Measurements from ENCODE around the gene PPA1.
A peak's percentile ranks its signal among the peaks of the same experiment; 100 is the strongest.
"Not testable (repeated sequence)": the region's sequence is repeated elsewhere in the genome, so short reads cannot be mapped to it uniquely, and the experiment has no call there.

Gene PPA1

DNA sequence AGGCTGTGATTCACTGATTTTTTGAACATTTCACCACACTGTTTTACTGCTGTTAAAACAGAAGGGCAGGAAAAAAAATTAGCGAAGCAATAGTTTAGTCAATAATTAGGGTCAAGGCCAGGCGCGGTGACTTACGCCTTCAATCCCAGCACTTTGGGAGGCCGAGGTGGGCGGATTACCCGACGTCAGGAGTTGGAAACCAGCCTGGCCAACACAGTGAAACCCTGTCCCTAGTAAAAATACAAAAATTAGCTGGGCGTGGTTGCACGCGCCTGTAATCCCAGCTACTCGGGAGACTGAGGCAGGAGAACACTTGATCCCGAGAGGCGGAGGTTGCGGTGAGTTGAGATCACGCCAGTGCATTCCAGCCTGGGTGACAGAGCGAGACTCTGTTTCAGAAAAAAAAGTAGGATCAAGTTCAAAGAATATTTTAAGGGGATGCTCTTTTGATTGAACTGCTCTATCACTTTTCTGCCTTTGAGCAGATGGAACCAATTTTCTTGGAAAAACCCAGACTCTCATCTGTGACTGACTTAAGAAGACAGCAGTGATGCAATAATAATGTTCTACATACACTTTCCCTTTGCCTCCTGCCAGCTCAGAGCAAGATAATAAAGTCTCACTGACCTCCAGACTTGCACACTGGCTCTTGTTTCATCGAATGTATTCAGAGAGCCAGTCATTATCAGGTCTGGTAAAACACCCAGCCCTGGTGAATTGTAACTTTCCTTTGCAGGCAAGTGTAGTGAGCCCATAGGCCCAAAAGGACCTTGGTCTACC lies 1.6 kb upstream of the PPA1 start:
- FAIRE-seq = no peak
- TF ChIP-seq POLR2A (IDR thresholded peaks at IDR 0.05; ENCODE audit: low read depth, low read length) = no peak
- DNase-seq (ENCODE audit: insufficient read length, low spot score) = no peak

DNA sequence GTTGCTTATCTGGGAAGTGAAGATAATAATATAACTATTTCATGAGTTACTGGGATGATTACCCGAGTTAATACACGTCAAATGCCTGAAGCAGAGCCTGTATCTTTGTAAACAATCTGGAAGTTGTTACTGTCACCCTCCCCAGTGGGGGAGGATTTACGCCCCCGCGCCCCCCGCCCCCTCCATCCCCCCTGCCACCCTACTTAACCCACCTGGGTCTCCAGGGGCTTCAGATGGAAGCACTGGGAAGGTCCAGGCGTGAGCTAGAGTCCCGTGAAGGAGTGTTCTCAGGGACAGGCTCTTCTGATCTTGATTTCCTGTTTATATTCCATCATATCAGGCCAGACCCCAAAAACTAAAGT lies 691 bp upstream of the PPA1 start:
- DNase-seq (ENCODE audit: insufficient read length, low spot score) = no peak
- TF ChIP-seq POLR2A (IDR thresholded peaks at IDR 0.05; ENCODE audit: low read depth, low read length) = no peak
- FAIRE-seq = no peak

DNA sequence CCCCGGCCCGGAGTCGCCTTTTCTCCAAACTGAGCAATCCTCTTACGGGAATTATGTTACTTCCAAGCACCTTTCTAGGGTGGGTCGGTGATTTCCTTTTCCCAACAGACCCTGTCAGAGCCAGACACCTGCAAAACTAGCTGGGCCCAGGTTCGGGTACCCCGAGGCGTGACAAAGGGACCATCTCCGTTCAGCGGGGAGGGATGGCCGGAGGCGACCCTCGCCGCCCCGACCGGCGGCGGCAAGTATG lies 445 bp downstream of the PPA1 start:
- DNase-seq (ENCODE audit: insufficient read length, low spot score) (no peak), FAIRE-seq (no peak)
- no peak for TF ChIP-seq POLR2A (IDR thresholded peaks at IDR 0.05; ENCODE audit: low read depth, low read length)

DNA sequence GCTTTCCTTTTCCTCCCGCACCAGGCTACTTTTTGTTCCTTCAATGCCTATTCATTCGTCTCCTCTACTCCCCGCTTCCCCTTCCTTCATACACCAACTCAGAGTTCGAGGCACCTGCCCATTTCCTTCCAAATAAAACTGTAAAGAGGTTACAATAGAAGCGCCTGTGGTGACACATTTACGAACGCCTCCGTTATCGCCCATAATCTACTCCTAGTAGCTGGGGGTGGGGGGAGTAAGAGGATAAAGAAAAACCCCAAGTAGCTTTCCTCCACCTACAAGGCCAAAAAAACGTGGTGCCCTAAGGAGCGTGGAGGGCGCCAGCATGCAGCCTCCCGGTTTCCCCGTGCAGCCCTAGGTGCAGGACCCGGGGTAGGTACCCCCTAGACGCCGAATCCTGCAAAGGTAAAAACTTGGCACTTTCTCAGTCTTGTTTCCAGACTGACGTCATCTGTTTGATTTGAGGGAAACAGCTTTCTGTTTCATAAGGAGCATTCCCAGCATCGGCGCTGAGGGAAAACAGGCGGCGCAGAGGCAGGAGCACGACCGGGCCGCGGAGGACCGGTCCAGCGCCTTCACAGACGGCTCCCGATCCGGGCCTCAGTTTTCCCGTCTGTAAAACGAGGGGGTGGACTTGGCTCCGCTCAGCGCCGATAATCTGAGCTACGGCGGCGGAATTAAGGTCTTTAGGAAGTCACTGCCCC lies 922 bp downstream of the PPA1 start:
- DNase-seq (ENCODE audit: insufficient read length, low spot score) (peak; percentile 54), FAIRE-seq (peak; percentile 92)
- 0 out of 2 replicates have a peak, but pooled peaks have one; percentile 33 for TF ChIP-seq POLR2A (IDR thresholded peaks at IDR 0.05; ENCODE audit: low read depth, low read length)

DNA sequence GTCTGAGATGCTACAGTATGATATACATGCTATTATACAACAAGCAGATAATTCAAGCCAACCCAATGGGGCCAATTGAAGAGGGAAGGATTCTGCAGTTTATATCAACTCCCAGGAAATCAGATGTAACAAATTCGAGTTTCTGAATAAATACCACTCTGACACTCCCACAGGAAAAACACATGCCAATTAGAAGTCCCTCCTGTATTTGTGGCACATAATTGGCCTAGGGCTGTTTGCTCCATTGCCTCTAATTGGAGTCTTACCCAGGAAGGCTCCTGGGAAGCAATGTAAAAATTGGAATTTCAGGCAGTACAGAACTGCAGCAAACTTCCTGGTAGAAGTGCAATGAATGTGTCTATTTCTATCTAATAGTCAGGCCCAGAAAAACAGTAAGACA lies 4.7 kb downstream of the PPA1 start:
- TF ChIP-seq POLR2A (IDR thresholded peaks at IDR 0.05; ENCODE audit: low read depth, low read length) = no peak
- FAIRE-seq = peak; percentile 58
- DNase-seq (ENCODE audit: insufficient read length, low spot score) = no peak

DNA sequence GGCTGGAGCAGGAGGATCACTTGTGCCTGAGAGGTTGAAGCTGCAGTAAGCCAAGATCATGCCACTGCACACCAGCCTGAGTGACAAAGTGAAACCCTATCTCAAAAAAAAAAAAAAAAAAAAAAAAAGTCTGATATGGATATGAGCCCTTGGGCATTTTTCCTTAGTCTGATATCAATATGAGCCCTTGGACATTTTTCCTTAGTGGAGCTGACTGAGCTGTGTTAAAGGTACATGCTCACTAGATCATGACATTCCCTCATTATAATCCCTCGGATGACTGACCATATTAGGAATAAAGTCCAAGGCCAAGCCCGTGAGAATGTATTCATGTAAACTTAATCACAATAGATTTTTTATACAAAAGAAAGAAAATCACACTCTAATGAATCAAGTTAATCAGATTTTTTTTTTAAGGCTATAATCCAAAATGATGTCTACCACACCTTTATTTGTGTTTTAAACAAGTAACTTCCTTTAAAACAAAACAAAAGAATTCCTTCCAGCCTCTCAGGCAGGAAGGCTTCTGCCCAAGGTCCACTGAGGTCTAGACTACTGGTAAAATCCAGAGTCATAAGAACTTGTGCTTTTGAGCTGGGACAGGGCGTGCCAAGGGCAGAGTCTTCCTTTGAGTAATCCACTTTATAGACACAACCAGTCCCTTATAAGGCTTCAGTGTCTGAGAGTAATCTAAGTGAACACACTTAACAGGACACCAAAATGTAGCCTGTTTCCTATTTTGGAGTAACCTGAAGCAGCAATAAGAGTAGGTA lies 5.5 kb downstream of the PPA1 start:
- DNase-seq (ENCODE audit: insufficient read length, low spot score) (no peak), FAIRE-seq (peak; percentile 33)
- no peak for TF ChIP-seq POLR2A (IDR thresholded peaks at IDR 0.05; ENCODE audit: low read depth, low read length)

DNA sequence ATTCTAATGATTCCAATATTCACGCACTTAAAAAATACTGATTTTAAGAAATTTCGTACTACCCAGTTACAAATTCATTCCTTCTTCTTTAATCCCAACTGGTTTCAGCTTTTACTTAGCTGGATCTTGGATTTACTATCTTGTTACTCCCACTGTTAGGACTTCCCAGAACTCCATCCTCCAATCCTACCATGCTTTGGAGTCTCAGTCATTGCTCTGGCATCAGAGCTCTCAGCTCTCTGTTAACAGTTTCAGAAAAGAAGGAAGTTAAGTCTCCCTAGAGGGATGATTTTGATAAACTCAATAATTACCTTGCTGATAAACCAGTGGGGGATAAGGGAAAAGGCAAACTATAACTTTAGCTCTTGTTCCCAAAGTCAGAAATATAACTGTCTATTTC lies 9.5 kb downstream of the PPA1 start:
- DNase-seq (ENCODE audit: insufficient read length, low spot score) = no peak
- FAIRE-seq = peak; percentile 45

DNA sequence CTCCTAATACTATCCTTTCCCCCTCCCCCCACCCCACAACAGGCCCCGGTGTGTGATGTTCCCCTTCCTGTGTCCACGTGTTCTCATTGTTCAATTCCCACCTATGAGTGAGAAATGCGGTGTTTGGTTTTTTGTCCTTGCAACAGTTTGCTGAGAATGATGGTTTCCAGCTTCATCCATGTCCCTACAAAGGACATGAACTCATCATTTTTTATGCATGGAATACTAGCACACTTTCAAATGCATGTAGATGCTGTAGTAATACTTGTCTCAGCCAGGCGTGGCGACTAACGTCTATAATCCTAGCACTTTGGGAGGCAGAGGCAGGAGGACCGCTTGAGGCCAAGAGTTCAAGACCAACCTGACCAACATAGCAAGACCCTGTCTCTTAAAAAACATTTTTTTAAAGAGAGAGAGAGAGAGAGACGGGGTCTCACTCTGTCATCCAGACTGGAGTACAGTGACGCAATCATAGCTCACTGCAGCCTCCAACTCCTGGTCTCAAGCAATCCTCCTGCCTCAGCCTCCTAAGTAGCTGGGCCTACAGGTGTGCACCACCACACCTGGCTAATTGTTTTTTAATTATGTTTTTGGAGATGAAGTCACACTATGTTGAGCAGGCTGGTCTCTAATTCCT lies 10.3 kb downstream of the PPA1 start:
- peak; percentile 55 for FAIRE-seq
- not testable (repeated sequence) for DNase-seq (ENCODE audit: insufficient read length, low spot score)

More for the DNA sequence above, 9.5 kb downstream of the PPA1 start:
- no peak for TF ChIP-seq POLR2A (IDR thresholded peaks at IDR 0.05; ENCODE audit: low read depth, low read length)

DNA sequence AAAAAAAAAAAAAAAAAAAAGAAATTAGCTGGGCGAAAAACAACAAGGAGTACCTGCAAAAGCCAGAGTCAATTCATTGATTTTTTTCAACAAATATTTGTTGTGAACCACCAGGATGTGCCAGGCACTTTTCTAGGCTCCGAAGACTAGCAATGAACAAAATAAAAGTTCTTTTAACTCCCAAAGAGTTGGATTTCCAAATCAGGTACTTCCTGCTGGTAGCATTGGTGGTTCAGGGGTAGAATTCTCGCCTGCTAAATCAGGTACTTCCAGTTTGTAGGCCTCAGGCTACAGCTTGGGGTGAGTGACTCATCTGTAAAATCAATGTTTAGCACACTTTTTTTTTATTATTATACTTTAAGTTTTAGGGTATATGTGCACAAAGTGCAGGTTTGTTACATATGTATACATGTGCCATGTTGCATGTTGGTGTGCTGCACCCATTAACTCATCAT lies 10.9 kb downstream of the PPA1 start:
- FAIRE-seq (peak; percentile 87), DNase-seq (ENCODE audit: insufficient read length, low spot score) (no peak)
- no peak for TF ChIP-seq POLR2A (IDR thresholded peaks at IDR 0.05; ENCODE audit: low read depth, low read length)

DNA sequence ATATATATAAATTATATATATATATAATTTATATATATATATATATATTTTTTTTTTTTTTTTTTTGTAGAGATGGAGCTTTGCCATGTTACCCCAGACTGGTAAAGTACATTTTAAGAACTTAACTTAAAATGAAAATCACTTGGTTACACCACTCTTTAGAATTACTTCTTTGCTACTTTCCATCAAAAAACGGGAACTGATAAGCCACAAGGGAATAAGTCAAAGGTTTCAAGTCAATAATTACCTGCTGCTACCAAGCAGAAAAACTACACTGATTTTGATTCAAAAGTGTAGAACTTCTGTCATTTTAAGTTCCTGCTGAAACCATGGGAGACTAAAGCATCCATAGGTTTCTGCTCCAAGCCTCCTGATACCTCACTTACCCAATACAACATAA lies 12.2 kb downstream of the PPA1 start:
- no peak for TF ChIP-seq POLR2A (IDR thresholded peaks at IDR 0.05; ENCODE audit: low read depth, low read length)
- FAIRE-seq = no peak
- DNase-seq (ENCODE audit: insufficient read length, low spot score) = no peak

DNA sequence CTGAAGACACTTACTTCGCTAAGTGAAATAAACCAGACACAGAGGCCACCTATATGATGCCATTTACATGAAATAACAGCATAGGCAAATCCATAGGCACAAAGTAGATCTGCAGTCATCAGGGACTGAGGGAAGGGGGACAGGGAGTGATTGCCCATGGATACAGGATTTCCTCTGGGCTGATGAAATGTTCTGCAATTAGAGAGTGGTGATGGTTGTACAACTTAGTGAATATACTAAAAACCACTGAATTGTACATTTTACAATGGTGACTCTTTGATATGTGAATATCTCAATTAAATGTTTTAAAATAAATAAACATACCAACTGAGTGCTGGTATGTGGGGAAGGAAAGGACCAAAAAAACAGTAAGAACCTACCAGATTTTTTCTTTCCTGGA lies 20.4 kb downstream of the PPA1 start:
- DNase-seq (ENCODE audit: insufficient read length, low spot score) (no peak), FAIRE-seq (no peak)
- TF ChIP-seq POLR2A (IDR thresholded peaks at IDR 0.05; ENCODE audit: low read depth, low read length) = no peak

DNA sequence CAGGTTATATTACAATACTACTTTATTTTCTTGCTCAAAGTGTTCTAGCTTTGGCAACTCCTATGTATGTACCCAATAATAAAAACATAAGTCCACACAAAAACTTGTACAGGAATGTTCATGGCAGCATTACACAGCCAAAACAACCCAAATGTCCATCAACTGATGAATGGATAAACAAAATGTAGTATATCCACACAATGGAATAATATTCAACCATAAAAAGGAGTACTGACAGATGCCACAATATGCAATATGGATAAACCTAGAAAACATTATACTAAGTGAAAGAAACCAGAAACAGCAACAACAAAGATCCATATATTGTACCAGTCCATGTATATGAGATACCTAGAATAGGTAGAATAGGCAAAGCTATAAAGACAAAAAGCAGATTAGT lies 21.0 kb downstream of the PPA1 start:
- TF ChIP-seq POLR2A (IDR thresholded peaks at IDR 0.05; ENCODE audit: low read depth, low read length) = no peak
- DNase-seq (ENCODE audit: insufficient read length, low spot score) = no peak
- peak; percentile 36 for FAIRE-seq

DNA sequence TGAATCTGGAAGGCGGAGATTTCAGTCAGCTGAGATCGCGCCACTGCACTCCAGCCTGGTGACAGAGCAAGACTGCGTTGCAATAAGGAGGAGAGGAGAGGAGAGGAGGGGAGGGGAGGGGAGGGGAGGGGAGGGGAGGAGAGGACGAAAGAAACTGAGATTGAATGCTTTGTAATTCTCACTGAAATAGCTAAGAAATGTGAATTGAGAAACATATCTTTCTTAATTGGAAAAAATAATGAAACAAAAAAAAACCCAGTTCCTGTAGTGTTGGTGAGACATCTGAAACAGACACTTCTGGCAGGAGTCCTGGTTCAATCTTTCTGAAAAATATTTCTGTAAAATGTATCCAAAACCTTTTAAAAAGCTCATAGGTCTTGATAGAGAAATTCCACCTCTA lies 26.5 kb downstream of the PPA1 start:
- DNase-seq (ENCODE audit: insufficient read length, low spot score) (no peak), FAIRE-seq (no peak)
- no peak for TF ChIP-seq POLR2A (IDR thresholded peaks at IDR 0.05; ENCODE audit: low read depth, low read length)

DNA sequence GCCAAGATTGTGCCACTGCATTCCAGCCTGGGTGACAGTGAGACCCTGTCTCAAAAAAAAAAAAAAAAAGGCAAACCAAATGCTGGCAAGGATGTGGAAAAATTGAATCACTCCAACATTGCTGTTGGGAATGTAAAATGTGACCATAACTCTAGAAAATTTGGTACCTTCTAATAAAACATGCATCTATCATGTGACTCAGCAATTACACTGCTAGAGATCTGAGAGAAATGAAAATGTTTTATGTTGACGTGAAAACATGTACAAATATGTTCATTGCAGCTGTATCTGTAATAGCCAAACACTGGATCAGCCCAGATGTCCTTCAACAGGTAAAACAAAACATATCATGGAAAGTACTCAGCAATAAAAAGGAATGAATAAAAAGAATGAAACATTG lies 32.1 kb downstream of the PPA1 start:
- no peak for TF ChIP-seq POLR2A (IDR thresholded peaks at IDR 0.05; ENCODE audit: low read depth, low read length)
- DNase-seq (ENCODE audit: insufficient read length, low spot score) (no peak), FAIRE-seq (peak; percentile 20)

All from H54 (cell line).